ENCODE measurements around the gene ZNF426. TPM values are rescaled to one million over a fixed set of nuclear protein-coding genes. Genes with fewer than 3 reads are reported as not detected.

The ZNF426 gene
- total and polyA plus RNA-seq, 2 of the 13 experiments (the other 11 are each of a cell fraction or from before 2014, with no cell fraction given) = 3.8 to 14.9 TPM

Other genes starting within 250 kb of the ZNF426 start
- gene ZNF699, start 228.8 kb downstream of the ZNF426 start, total RNA-seq (2016; rRNA removed; fragmentation: Illumina TruSeq; extraction: Trizol) = 2.2 and 2.7 TPM in 2 replicates
- 0.33 and 0.77 TPM in 2 replicates for gene ZNF699, start 228.8 kb downstream of the ZNF426 start, polyA plus RNA-seq (2011; rRNA removed)
- gene ZNF559, start 214.5 kb downstream of the ZNF426 start, total RNA-seq (2016; rRNA removed; fragmentation: Illumina TruSeq; extraction: Trizol) = 9.5 and 9.8 TPM in 2 replicates
- gene ZNF559, start 214.5 kb downstream of the ZNF426 start, polyA plus RNA-seq (2011; rRNA removed) = 5.6 and 6.3 TPM in 2 replicates
- gene ZNF177, start 175.6 kb downstream of the ZNF426 start, total RNA-seq (2016; rRNA removed; fragmentation: Illumina TruSeq; extraction: Trizol) = 0.71 and 0.84 TPM in 2 replicates
- 0.62 and 0.90 TPM in 2 replicates for gene ZNF177, start 175.6 kb downstream of the ZNF426 start, polyA plus RNA-seq (2011; rRNA removed)
- gene ZNF266, start 103.1 kb downstream of the ZNF426 start, total RNA-seq (2016; rRNA removed; fragmentation: Illumina TruSeq; extraction: Trizol) = 12.8 and 19.8 TPM in 2 replicates
- gene ZNF266, start 103.1 kb downstream of the ZNF426 start, polyA plus RNA-seq (2011; rRNA removed) = 20.8 TPM in 2 replicates
- not detected in 2 replicates for gene ZNF560, start 40.0 kb downstream of the ZNF426 start, total RNA-seq (2016; rRNA removed; fragmentation: Illumina TruSeq; extraction: Trizol)
- 0.04 TPM in 1 of 2 replicates, not detected in the other for gene ZNF560, start 40.0 kb downstream of the ZNF426 start, polyA plus RNA-seq (2011; rRNA removed)
- 56.3 and 78.4 TPM in 2 replicates for gene ZNF121, start 45.9 kb upstream of the ZNF426 start, total RNA-seq (2016; rRNA removed; fragmentation: Illumina TruSeq; extraction: Trizol)
- 7.8 and 9.3 TPM in 2 replicates for gene ZNF121, start 45.9 kb upstream of the ZNF426 start, polyA plus RNA-seq (2011; rRNA removed)
- gene ZNF561, start 82.6 kb upstream of the ZNF426 start, total RNA-seq (2016; rRNA removed; fragmentation: Illumina TruSeq; extraction: Trizol) = 35.1 and 54.3 TPM in 2 replicates
- gene ZNF561, start 82.6 kb upstream of the ZNF426 start, polyA plus RNA-seq (2011; rRNA removed) = 19.8 and 23.1 TPM in 2 replicates
- gene ZNF562, start 136.5 kb upstream of the ZNF426 start, total RNA-seq (2016; rRNA removed; fragmentation: Illumina TruSeq; extraction: Trizol) = 32.7 and 43.8 TPM in 2 replicates
- gene ZNF562, start 136.5 kb upstream of the ZNF426 start, polyA plus RNA-seq (2011; rRNA removed) = 12.9 and 13.1 TPM in 2 replicates
- gene ZNF846, start 230.1 kb upstream of the ZNF426 start, total RNA-seq (2016; rRNA removed; fragmentation: Illumina TruSeq; extraction: Trizol) = 3.7 and 5.4 TPM in 2 replicates
- 4.7 and 4.8 TPM in 2 replicates for gene ZNF846, start 230.1 kb upstream of the ZNF426 start, polyA plus RNA-seq (2011; rRNA removed)